IPS-20b (cell line): Measurements from ENCODE around the gene CALCOCO1.
"Not testable (repeated sequence)": the region's sequence is repeated elsewhere in the genome, so short reads cannot be mapped to it uniquely, and the experiment has no call there.

Experiments
- H3K27ac ChIP-seq: one replicate; pipeline ENCODE4 v1.5.1; 2013; ENCODE audit warnings: low read length
- H3K27me3 ChIP-seq: 2 replicates; pipeline ENCODE4 v1.6.1; 2013; ENCODE audit warnings: mild to moderate bottlenecking, low read length, inconsistent platforms; ENCODE audit not compliant: insufficient read depth
- H3K36me3 ChIP-seq: 2 replicates; pipeline ENCODE4 v1.6.1; 2013; ENCODE audit warnings: low read depth, mild to moderate bottlenecking, inconsistent platforms, low read length, moderate library complexity; ENCODE audit not compliant: insufficient read depth
- H3K4me1 ChIP-seq: 2 replicates; pipeline ENCODE4 v1.6.1; 2013; ENCODE audit warnings: mild to moderate bottlenecking, control low read depth, inconsistent platforms, low read length, moderate library complexity; ENCODE audit not compliant: insufficient read depth
- H3K4me3 ChIP-seq: 2 replicates; pipeline ENCODE4 v1.5.1; 2013; ENCODE audit warnings: mild to moderate bottlenecking, low read length, inconsistent platforms
- H3K9ac ChIP-seq: 2 replicates; pipeline ENCODE4 v1.6.1; 2013; ENCODE audit warnings: low read depth, mild to moderate bottlenecking, inconsistent platforms, low read length, moderate library complexity
- H3K9me3 ChIP-seq: 2 replicates; pipeline ENCODE4 v1.6.1; 2013; ENCODE audit warnings: mild to moderate bottlenecking, low read depth, low read length, inconsistent platforms; ENCODE audit not compliant: insufficient read depth

Gene CALCOCO1

DNA sequence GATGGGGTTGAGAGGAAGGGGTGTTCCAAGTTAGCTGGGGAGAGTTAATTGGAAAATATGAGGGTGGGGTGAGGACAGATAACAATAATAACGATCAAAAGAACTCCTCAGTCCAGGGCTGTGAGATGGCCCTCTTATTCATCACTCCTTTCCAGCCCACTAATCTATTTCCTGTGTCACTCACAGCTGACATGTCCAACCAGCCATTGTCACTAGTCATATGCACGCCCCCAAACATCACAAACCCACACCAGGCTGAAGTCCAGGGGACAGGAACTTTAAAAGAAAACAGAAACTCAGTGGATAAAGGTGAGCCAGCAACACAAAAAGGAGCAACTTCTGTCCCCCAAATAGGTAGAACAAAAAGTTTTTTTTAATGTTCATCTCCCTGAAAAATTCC, 911 bp downstream of the CALCOCO1 start:
- Histone ChIP-seq H3K27ac (no peak overlapping the region), H3K4me3 (peak overlapping the region; percentile 96), H3K9me3 (no peaks in the 10 kb centered on the region), H3K27me3 (no peaks in the 10 kb centered on the region), H3K9ac (peak overlapping the region; percentile 72; the same call in 1 of the 2 replicates), H3K4me1 (peaks cover 9% of the 10 kb centered on the region; the same call in 1 of the 2 replicates), H3K36me3 (no peaks in the 10 kb centered on the region)

DNA sequence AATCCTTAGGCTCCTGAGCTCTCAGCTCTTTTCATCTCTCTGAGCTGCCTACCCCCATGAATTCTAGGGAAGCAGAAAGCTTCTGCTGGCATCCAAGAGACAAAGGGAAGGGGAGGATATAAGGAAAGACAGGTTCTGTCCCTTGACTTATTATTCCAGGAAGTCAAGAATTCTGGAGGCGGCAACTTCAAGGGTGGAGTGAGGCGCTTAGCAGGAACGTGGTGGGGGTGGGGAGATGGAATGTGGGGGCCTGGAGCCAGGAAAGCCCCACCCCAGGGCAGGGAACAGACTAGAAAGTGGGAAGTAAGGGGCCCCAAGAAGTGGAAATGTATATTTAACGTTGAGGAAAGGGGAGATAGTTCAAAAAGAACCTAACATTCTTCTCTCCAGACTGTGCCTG, 1.4 kb downstream of the CALCOCO1 start:
- no peak overlapping the region for H3K27ac ChIP-seq
- H3K36me3 ChIP-seq = no peaks in the 10 kb centered on the region
- H3K4me3 ChIP-seq = no peak overlapping the region
- H3K27me3 ChIP-seq = no peaks in the 10 kb centered on the region
- H3K9me3 ChIP-seq = no peaks in the 10 kb centered on the region
- no peak overlapping the region for H3K9ac ChIP-seq
- peaks cover 9% of the 10 kb centered on the region; the same call in 1 of the 2 replicates for H3K4me1 ChIP-seq

DNA sequence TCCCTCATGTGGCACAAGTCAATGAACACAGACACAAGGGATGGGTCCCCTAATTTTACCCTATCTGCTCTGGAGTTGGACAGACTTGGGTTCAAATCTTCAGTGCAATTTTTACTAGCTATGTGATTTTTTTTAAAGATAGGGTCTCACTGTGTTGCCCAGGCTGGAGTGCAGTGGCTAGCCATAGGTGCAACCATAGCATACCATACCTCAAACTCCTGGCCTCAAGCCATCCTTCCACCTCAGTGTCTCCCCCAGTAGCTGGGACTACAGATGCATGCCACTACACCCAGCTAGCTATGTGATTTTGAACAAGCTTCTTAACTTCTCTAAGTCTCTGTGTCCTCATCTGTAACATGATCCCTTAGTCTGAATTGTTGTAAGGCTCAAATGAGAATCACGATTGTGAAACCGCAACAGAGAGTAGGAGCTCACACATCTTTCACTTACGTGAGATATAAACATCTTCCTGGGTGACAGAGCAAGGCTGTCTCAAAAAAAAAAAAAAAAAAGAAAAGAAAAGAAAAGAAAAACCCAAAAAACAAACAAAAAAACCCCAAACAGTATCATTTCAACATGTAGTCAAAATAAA, 4.7 kb downstream of the CALCOCO1 start:
- no peaks in the 10 kb centered on the region for H3K4me1 ChIP-seq
- H3K9ac ChIP-seq = no peak overlapping the region
- no peaks in the 10 kb centered on the region for H3K36me3 ChIP-seq
- no peaks in the 10 kb centered on the region for H3K9me3 ChIP-seq
- no peaks in the 10 kb centered on the region for H3K27me3 ChIP-seq
- H3K27ac ChIP-seq = no peak overlapping the region
- no peak overlapping the region for H3K4me3 ChIP-seq

DNA sequence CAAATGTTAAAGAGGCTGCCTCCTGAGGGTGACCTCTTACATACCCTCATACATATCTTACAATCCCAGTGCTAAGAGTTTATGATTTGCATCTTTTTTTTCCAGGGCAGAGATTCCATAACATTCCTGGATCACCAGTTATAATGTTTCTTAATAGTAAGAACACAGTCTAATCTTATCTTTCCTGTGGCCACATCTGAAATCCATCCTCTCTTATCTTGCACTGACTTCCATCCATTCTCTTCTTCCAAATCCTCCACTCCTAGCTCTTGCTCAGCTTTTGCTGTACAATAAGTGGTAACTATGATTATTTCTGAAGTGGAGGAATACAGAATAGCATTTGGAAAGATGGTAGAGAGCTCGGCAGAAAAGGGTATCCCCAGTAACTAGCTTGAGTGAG, 6.3 kb downstream of the CALCOCO1 start:
- H3K4me1 ChIP-seq = no peaks in the 10 kb centered on the region
- no peaks in the 10 kb centered on the region for H3K9me3 ChIP-seq
- no peak overlapping the region for H3K4me3 ChIP-seq
- no peaks in the 10 kb centered on the region for H3K36me3 ChIP-seq
- H3K9ac ChIP-seq = no peak overlapping the region
- H3K27me3 ChIP-seq = no peaks in the 10 kb centered on the region
- no peak overlapping the region for H3K27ac ChIP-seq

DNA sequence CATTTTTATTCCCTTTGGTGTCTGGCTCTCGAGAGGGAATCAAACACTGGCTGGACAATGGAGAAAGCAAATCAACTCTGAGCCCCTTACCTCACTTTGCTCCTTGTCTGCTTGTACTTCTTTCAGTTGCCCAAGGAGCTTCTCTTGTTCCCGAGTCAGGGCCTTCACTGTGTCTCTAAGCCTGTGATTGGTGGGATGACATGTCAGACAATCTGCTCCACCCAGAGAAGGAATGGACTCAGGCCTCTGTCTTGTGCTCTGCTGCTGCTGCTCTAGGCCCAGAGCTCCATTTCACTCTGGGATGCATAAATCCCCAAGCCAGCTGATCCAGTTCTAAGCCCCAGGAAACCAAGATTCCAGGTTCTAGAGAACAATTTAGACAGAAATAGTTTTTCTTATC, 7.6 kb downstream of the CALCOCO1 start:
- H3K27me3 ChIP-seq = no peaks in the 10 kb centered on the region
- no peaks in the 10 kb centered on the region for H3K4me1 ChIP-seq
- no peaks in the 10 kb centered on the region for H3K36me3 ChIP-seq
- no peaks in the 10 kb centered on the region for H3K9me3 ChIP-seq
- H3K9ac ChIP-seq = no peak overlapping the region
- no peak overlapping the region for H3K27ac ChIP-seq
- no peak overlapping the region for H3K4me3 ChIP-seq

DNA sequence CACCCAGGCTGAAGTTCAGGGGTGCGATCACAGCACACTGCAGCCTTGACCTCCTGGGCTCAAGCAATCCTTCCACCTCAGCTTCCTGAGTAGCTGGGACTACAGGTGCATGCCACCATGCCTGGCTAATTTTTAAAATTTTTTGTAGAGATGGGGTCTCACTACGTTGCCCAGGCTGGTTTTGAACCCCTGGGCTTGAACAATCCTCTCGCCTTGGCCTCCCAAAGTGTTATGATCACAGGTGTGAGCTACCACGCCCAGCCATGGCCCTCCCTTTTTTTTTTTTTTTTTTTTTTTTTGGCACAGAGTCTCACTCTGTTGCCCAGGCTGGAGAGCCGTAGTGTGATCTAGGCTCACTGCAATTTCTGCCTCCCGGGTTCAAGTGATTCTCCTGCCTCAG, 8.7 kb downstream of the CALCOCO1 start:
- not testable (repeated sequence) for H3K9me3 ChIP-seq, H3K4me3 ChIP-seq, H3K27ac ChIP-seq, H3K36me3 ChIP-seq, H3K9ac ChIP-seq, H3K27me3 ChIP-seq, H3K4me1 ChIP-seq

DNA sequence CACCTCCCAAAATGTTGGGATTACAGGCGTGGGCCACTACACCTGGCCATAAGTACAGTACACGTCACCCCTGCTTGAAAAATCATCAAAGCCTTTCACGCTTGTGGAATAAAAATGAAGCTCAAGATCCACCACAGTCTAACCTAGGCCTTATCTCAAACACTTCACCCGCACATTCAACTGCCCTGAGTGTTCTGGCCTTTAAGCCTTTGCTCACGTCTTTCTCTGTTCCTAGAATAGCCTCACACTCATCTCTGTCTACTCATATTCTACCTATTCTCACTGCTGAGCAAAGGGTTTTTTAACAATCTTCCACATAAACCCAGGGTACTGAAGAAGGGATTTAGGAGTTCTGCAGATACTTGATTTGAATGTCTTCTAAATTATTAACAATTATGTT, 9.9 kb downstream of the CALCOCO1 start:
- Histone ChIP-seq H3K9ac (no peak overlapping the region), H3K9me3 (no peaks in the 10 kb centered on the region), H3K27ac (no peak overlapping the region), H3K36me3 (no peaks in the 10 kb centered on the region; the same call in 1 of the 2 replicates), H3K4me3 (no peak overlapping the region), H3K27me3 (no peaks in the 10 kb centered on the region), H3K4me1 (no peaks in the 10 kb centered on the region)

DNA sequence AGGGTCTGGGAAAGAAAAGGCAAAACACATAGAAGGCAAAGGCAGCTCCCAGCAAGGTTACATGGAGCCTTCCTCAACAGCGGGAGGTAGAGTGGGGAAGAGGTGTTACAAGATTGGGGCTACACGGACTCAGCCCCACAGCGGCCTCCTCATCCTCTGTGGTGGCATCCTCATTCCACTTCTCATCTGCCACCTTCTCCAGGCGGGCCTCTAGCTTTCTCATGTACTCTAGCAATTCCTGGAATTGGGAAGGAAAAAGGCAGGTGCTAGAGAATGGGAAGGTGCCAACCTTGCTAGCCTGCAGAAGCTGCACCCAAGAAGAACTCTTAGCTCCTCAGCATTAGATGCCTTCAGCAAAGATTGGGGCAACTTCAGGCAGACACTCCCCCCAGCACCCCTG, 13.2 kb downstream of the CALCOCO1 start:
- Histone ChIP-seq H3K27me3 (peaks cover 18% of the 10 kb centered on the region), H3K27ac (no peak overlapping the region), H3K9me3 (no peaks in the 10 kb centered on the region), H3K9ac (no peak overlapping the region), H3K36me3 (no peaks in the 10 kb centered on the region; the same call in 1 of the 2 replicates), H3K4me3 (no peak overlapping the region), H3K4me1 (no peaks in the 10 kb centered on the region)

DNA sequence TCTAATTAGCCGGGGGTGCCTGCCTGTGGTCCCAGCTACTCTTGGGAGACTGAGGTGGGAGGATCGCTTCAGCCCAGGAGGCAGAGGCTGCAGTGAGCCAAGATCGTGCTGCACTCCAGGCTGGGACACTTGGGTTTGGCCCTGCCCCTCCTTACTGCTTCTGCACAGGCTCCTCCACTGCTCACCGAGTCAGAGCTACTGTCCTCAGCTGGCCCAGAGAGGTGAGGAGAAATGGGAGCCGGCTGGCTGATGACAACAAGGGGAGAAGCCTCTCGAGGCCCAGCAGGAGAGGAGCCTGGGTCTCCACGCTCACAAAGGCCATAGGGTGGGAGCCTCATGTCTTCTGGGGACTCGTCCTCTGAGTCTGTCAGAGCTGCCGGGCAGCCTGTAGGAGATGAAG, 13.7 kb downstream of the CALCOCO1 start:
- no peaks in the 10 kb centered on the region; the same call in 1 of the 2 replicates for H3K36me3 ChIP-seq
- no peak overlapping the region for H3K9ac ChIP-seq
- H3K27me3 ChIP-seq = peaks cover 23% of the 10 kb centered on the region
- H3K4me1 ChIP-seq = no peaks in the 10 kb centered on the region
- H3K9me3 ChIP-seq = no peaks in the 10 kb centered on the region
- H3K27ac ChIP-seq = no peak overlapping the region
- H3K4me3 ChIP-seq = no peak overlapping the region

DNA sequence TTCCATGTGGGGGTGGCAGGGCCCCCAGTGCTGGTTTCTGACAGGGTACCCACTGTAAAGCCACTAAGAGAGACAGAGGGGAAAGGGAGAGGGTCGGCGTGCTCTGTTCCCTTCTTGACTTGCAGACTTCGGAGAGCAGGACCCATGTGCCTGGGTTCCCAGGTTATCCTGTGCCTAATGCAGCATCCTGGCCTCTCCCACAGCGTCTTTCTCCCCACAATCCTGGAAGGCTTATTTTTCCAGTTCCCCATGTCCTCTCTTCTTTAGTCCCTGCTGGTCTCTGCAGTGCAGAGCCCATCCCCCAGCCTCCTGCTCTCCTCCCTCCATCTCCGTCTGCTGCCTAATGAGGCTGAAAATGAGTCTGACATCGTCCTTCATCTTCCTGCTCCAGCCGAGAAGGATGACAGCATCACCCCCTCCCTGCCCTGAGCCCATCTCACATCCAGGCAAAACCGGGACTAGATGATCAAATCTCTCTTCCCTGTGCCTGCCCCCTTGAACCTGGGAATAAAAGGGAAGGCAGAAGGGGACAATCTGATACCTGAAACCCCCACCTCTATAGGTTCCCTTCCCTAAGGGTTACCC, 15.1 kb downstream of the CALCOCO1 start:
- Histone ChIP-seq H3K4me3 (no peak overlapping the region), H3K9ac (no peak overlapping the region), H3K4me1 (no peaks in the 10 kb centered on the region), H3K27ac (no peak overlapping the region), H3K9me3 (no peaks in the 10 kb centered on the region), H3K36me3 (no peaks in the 10 kb centered on the region; the same call in 1 of the 2 replicates), H3K27me3 (peaks cover 23% of the 10 kb centered on the region)

DNA sequence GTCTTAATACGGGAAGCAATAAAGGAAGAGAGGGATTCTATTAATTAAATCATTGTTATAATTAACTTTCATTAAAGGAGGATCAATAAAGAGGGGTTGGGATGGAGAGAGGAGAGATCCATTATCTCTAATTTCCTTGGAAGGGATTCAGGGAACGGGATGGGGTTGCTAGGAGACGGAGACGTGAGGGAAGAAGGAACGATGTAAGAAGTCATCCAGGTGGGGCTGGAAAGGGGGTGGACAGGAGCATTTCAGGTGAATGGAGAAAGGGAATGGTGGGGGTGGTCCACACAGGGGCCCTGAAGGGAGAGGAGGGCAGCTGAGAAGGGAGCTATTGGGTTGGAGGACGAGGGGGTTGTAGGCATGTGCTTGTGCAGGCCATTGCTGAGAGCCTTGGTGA, 17.2 kb downstream of the CALCOCO1 start:
- no peaks in the 10 kb centered on the region; the same call in 1 of the 2 replicates for H3K36me3 ChIP-seq
- peaks cover 23% of the 10 kb centered on the region for H3K27me3 ChIP-seq
- no peaks in the 10 kb centered on the region for H3K9me3 ChIP-seq
- no peak overlapping the region for H3K4me3 ChIP-seq
- H3K4me1 ChIP-seq = no peaks in the 10 kb centered on the region
- H3K27ac ChIP-seq = no peak overlapping the region
- H3K9ac ChIP-seq = no peak overlapping the region

DNA sequence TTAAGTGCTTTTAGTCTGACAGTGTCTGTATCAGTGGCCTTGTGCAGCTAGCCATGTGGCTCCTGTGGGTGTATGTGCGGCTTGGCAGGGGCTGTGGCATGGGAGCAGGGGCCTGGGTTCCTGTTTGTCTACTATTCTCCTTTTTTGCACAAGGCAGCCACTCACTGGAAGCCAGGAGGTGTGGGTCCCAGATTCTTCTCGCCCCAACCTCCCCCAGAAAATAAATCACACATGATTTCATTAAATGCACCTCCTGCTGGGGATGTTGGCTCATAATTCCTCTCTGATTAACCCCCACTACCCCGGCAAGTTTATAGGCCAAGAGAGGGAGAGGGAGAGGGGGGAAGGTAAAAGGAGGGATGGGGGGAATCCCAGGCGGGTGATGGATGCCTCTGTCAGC, 17.6 kb downstream of the CALCOCO1 start:
- H3K4me1 ChIP-seq = no peaks in the 10 kb centered on the region
- peaks cover 23% of the 10 kb centered on the region for H3K27me3 ChIP-seq
- no peak overlapping the region for H3K9ac ChIP-seq
- no peaks in the 10 kb centered on the region; the same call in 1 of the 2 replicates for H3K36me3 ChIP-seq
- no peak overlapping the region for H3K27ac ChIP-seq
- H3K4me3 ChIP-seq = no peak overlapping the region
- no peaks in the 10 kb centered on the region for H3K9me3 ChIP-seq
